Neural progenitor cell (in vitro differentiated cells): ENCODE measurements around the gene LRRC8D. TPM values are rescaled to one million over a fixed set of nuclear protein-coding genes. Genes with fewer than 3 reads are reported as not detected.

Source experiments
- DNase-seq: peaks from one replicate; pipeline ENCODE4 v3.0.0-alpha.2; 2016; ENCODE audit warnings: low spot score
- H2AFZ ChIP-seq: fragments of 200-600 bp; sonication (generic); replicated peaks from 2 replicates; pipeline ENCODE4 v1.6.1; 2016; ENCODE audit warnings: antibody characterized with exemption
- H3F3A ChIP-seq: fragments of 200-600 bp; sonication (generic); 2 replicates; pipeline ENCODE4 v1.6.1; 2016; ENCODE audit warnings: antibody characterized with exemption, low read depth
- H3K27ac ChIP-seq: fragments of 200-600 bp; sonication (generic); 2 replicates; pipeline ENCODE4 v1.5.1; 2016; ENCODE audit warnings: mild to moderate bottlenecking
- H3K27me3 ChIP-seq: fragments of 200-600 bp; sonication (generic); 2 replicates; pipeline ENCODE4 v1.6.1; 2016; ENCODE audit warnings: mild to moderate bottlenecking, moderate library complexity
- H3K36me3 ChIP-seq: fragments of 200-600 bp; sonication (generic); 2 replicates; pipeline ENCODE4 v1.5.1; 2016
- H3K4me1 ChIP-seq: fragments of 200-600 bp; sonication (generic); 2 replicates; pipeline ENCODE4 v1.6.1; 2016; ENCODE audit warnings: mixed run types
- H3K4me2 ChIP-seq: fragments of 200-600 bp; sonication (generic); 2 replicates; pipeline ENCODE4 v1.6.1; 2016
- H3K4me3 ChIP-seq: fragments of 200-600 bp; sonication (generic); 2 replicates; pipeline ENCODE4 v1.5.1; 2016
- H3K79me2 ChIP-seq: fragments of 200-600 bp; sonication (generic); 2 replicates; pipeline ENCODE4 v1.6.1; 2016; ENCODE audit warnings: low read depth
- H3K9ac ChIP-seq: fragments of 200-600 bp; sonication (generic); 2 replicates; pipeline ENCODE4 v1.6.1; 2016
- H3K9me3 ChIP-seq: fragments of 200-600 bp; sonication (generic); 2 replicates; pipeline ENCODE4 v1.5.1; 2016; ENCODE audit warnings: low read depth
- H4K20me1 ChIP-seq: fragments of 200-600 bp; sonication (generic); 2 replicates; pipeline ENCODE4 v1.6.1; 2016; ENCODE audit warnings: low read depth
- H3K27ac Mint-ChIP-seq: 3 replicates; pipeline ENCODE4 v1.8.0; 2021; ENCODE audit warnings: mixed read lengths
- H3K27me3 Mint-ChIP-seq: 2 replicates; pipeline ENCODE4 v1.8.0; 2022; ENCODE audit warnings: low read depth, mild to moderate bottlenecking, inconsistent platforms, moderate library complexity, mixed read lengths; ENCODE audit not compliant: insufficient read depth
- H3K36me3 Mint-ChIP-seq: 3 replicates; pipeline ENCODE4 v1.8.0; 2021; ENCODE audit warnings: mixed read lengths
- H3K4me1 Mint-ChIP-seq: 3 replicates; pipeline ENCODE4 v1.8.0; 2021; ENCODE audit warnings: mixed read lengths
- H3K4me3 Mint-ChIP-seq: 3 replicates; pipeline ENCODE4 v1.8.0; 2021; ENCODE audit warnings: mild to moderate bottlenecking, moderate library complexity, mixed read lengths
- H3K9me3 Mint-ChIP-seq: 3 replicates; pipeline ENCODE4 v1.8.0; 2020; ENCODE audit warnings: mixed read lengths
- CTCF ChIP-seq: fragments of 200-600 bp; sonication (generic); IDR thresholded peaks from 2 replicates; pipeline ENCODE4 v1.5.1; 2017; ENCODE audit warnings: antibody characterized with exemption, mild to moderate bottlenecking
- EZH2 ChIP-seq: fragments of 200-600 bp; sonication (generic); IDR thresholded peaks from 2 replicates; pipeline ENCODE4 v1.6.1; 2017; ENCODE audit warnings: antibody characterized with exemption, mild to moderate bottlenecking, moderate library complexity
- EZH2phosphoT487 ChIP-seq: fragments of 200-600 bp; sonication (generic); IDR thresholded peaks from 2 replicates; pipeline ENCODE4 v1.6.1; 2017; ENCODE audit warnings: antibody characterized with exemption
- total RNA-seq: library from RNA; depleted of rRNA; stranded (reverse); fragments of >200 nt; gene quantifications from 2 replicates; pipeline ENCODE4 v1.2.3, GENCODE V29; 2015; ENCODE audit warnings: low replicate concordance

LRRC8D gene
- total RNA-seq, 1 donor from 2014 or later = 55.7 TPM

DNA sequence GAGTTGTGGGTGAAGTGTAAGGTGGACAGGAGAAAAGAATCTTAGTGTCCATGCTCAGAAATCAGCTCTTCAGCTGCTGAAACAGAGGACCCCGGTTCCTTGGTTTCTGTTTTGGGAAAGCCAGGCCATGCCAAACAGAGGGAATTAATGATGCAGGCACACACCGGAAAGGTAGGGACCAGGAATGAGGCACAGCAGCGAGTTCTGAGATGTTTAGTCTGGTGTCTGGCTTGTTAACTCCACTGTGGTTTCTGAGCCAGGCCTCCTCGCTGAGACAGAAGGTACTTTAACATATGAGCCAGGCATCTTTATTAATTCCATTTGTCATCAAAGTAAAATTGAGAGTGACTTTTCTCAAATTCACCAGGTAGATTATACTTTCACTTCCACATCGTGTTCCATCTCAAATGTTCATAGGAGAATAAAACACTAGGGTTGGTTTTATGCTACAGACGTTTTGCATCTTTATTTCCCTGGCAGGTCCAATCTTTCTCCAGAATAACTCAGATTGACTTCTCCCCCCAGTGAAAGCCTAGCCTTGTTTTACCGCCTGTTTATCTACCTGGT, 23.5 kb downstream of the LRRC8D start:
- TF ChIP-seq EZH2 = no peak
- no peak for TF ChIP-seq CTCF
- no peak for TF ChIP-seq EZH2phosphoT487
- Histone ChIP-seq H3K4me2 (peak overlapping the region; percentile 75), H2AFZ (no peak overlapping the region), H3K4me3 (no peak overlapping the region), H3K27ac (no peak overlapping the region), H3K4me1 (peaks cover 13% of the 10 kb centered on the region), H4K20me1 (peaks cover 63% of the 10 kb centered on the region), H3K9me3 (no peaks in the 10 kb centered on the region), H3K9ac (no peak overlapping the region), H3F3A (peaks cover 8% of the 10 kb centered on the region), H3K27me3 (no peaks in the 10 kb centered on the region), H3K36me3 (peaks cover 10% of the 10 kb centered on the region), H3K79me2 (peaks cover 26% of the 10 kb centered on the region)
- H3K9me3 Mint-ChIP-seq = no peaks in the 10 kb centered on the region
- H3K27ac Mint-ChIP-seq = peak overlapping the region; percentile 37
- H3K4me3 Mint-ChIP-seq = peak overlapping the region; percentile 71
- H3K4me1 Mint-ChIP-seq = peaks cover 44% of the 10 kb centered on the region
- no peaks in the 10 kb centered on the region for H3K27me3 Mint-ChIP-seq
- H3K36me3 Mint-ChIP-seq = peaks cover 17% of the 10 kb centered on the region
- DNase-seq = no peak

DNA sequence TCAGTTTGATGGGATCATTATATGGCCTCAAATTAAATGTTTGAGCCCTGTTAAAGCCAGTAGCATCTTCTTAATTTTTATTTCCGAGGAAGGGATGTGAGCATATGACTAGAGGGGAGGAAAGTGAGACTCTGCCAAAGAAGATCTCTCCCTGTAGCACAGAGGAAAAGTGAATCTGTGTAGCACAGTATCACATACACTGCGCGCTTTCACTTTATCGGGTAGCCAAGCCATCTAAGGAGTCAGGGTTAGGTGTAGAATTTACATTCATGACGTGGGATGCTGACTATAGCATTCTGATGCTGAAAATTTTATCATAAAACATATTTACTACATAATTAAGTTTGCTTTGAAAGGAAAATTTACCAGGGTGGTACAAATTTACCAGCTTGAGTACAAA, 24.0 kb downstream of the LRRC8D start:
- peaks cover 13% of the 10 kb centered on the region for H3K4me1 ChIP-seq
- no peak for DNase-seq
- Mint-ChIP-seq H3K27me3 (no peaks in the 10 kb centered on the region), H3K27ac (no peak overlapping the region), H3K4me3 (peak overlapping the region; percentile 71), H3K36me3 (peaks cover 17% of the 10 kb centered on the region), H3K9me3 (no peaks in the 10 kb centered on the region), H3K4me1 (peaks cover 41% of the 10 kb centered on the region)
- H2AFZ ChIP-seq = no peak overlapping the region
- no peak overlapping the region for H3K4me2 ChIP-seq
- no peak for TF ChIP-seq EZH2phosphoT487
- no peak for TF ChIP-seq CTCF
- no peak for TF ChIP-seq EZH2
- H4K20me1 ChIP-seq = peaks cover 59% of the 10 kb centered on the region
- H3K27ac ChIP-seq = no peak overlapping the region
- H3K4me3 ChIP-seq = no peak overlapping the region
- peaks cover 22% of the 10 kb centered on the region for H3K79me2 ChIP-seq
- no peak overlapping the region for H3K9ac ChIP-seq
- no peaks in the 10 kb centered on the region for H3K27me3 ChIP-seq
- H3K36me3 ChIP-seq = peaks cover 10% of the 10 kb centered on the region
- H3F3A ChIP-seq = peaks cover 8% of the 10 kb centered on the region
- no peaks in the 10 kb centered on the region for H3K9me3 ChIP-seq

- no peak for TF ChIP-seq CTCF
- TF ChIP-seq EZH2phosphoT487 = no peak
- Histone ChIP-seq H3K4me3 (no peak overlapping the region), H3K9me3 (no peaks in the 10 kb centered on the region), H3K79me2 (peaks cover 25% of the 10 kb centered on the region), H3F3A (peaks cover 3% of the 10 kb centered on the region), H3K9ac (no peak overlapping the region), H3K36me3 (peaks cover 12% of the 10 kb centered on the region), H3K4me1 (peaks cover 13% of the 10 kb centered on the region), H4K20me1 (peaks cover 46% of the 10 kb centered on the region), H3K4me2 (no peak overlapping the region), H3K27ac (no peak overlapping the region), H2AFZ (no peak overlapping the region), H3K27me3 (no peaks in the 10 kb centered on the region)
- Mint-ChIP-seq H3K4me3 (no peak overlapping the region), H3K4me1 (peaks cover 27% of the 10 kb centered on the region), H3K27ac (no peak overlapping the region), H3K27me3 (no peaks in the 10 kb centered on the region), H3K36me3 (peaks cover 21% of the 10 kb centered on the region), H3K9me3 (no peaks in the 10 kb centered on the region)
- no peak for DNase-seq
Measured at GRCh38 chr1:89847191-89847729, 26.4 kb downstream of the LRRC8D start.
